GM18520 (cell line): Measurements from ENCODE around the gene ULK1.

ENCODE experiments used
- ATAC-seq: cut with Tn5 transposase; IDR thresholded peaks from one replicate; pipeline ENCODE4 v1.9.1; 2021; ENCODE audit not compliant: unreplicated experiment

ULK1 gene

DNA sequence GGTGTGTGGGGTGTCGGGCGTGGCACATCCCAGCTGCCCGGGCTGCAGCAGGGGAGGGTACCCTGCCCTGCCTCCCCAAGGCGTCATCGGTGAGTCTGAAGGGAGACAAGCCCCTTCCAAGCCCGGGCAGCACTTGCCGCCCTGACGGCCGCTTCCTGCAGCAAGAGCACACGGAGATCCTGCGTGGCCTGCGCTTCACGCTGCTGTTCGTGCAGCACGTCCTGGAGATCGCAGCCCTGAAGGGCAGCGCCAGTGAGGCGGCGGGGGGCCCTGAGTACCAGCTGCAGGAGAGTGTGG lies 24.6 kb downstream of the ULK1 start:
- ATAC-seq: no peak

DNA sequence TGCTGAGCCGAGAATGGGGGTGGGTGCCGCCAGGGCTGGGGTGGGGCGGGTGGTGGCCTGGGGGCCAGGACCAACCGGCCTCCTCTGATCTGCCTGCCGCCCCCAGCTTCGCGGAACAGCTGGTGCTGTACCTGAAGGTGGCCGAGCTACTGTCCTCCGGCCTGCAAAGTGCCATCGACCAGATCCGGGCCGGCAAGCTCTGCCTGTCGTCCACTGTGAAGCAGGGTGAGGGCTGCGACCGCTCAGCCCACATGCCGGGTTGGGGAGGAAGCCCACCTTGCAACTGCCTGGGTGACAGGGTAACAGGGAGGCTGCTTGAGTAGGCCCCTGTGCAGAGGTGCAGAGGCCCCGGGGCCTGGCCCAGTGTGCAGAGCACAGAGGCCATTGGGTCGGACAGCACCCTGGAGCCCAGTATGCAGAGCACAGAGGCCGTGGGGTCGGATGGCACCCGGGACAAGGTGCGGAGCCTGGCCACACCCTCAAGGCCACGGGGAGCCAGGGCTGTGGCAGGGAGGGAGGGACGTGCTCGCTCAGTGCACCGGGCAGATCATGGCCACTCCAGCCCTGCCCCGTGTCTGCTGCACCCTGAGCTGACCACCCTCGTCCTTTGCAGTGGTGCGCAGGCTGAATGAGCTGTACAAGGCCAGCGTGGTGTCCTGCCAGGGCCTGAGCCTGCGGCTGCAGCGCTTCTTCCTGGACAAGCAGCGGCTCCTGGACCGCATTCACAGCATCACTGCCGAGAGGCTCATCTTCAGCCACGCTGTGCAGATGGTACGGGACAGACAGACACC lies 25.1 kb downstream of the ULK1 start:
- ATAC-seq: no peak

DNA sequence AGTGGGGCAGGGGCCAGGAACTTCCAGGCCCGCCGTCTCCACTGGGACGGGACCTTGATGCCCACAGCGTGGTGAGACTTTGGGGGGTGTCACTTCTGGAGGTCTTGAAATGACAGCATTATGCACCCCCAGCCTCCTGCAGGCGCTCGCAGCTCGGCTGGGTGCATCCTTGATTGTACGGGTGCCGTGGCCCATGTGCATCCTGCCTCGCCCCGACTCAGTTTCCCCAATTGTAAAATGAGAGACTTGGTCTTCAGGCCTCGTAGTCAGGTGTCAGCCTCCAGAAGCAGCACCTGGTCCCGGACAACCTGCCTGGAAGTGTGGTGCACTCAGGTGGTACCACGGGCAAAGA lies 25.7 kb downstream of the ULK1 start:
- ATAC-seq: no peak

DNA sequence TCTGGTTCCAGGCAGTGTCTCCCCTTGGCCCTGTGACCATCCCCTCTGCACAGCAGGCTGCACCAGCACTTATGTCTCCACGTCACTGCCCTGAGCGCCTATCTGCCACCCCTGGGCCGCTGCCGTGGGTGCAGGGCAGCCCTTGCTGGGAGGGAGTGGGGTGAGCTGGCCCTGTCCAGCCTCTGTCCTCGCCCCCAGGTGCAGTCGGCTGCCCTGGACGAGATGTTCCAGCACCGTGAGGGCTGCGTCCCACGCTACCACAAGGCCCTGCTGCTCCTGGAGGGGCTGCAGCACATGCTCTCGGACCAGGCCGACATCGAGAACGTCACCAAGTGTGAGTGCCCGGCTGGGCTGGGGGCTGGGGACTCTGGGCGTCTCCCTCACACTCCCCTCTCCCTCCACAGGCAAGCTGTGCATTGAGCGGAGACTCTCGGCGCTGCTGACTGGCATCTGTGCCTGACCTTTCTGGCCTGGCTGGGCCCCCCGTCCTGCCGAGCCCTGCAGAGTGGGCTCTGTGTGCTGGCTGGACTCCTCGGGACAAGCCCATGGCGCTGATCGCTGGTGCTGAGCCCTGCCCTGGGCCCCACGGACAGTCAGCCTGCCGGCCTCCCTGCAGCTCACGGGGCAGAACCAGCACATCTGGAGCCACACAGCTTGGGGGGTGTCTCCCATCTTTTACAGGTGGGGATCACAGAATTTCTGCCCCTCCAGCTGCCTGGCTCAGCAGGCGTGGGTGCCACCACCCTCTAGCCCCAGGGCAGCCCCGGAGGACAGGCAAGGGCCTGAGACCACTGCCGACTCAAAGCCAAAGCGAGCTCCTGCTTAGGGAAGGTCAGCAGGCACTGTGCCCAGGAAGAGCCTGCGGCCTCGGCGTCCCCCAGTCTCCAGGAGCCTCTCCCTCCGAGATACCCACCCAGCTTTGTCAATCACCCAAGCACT lies 26.7 kb downstream of the ULK1 start:
- ATAC-seq: no peak

DNA sequence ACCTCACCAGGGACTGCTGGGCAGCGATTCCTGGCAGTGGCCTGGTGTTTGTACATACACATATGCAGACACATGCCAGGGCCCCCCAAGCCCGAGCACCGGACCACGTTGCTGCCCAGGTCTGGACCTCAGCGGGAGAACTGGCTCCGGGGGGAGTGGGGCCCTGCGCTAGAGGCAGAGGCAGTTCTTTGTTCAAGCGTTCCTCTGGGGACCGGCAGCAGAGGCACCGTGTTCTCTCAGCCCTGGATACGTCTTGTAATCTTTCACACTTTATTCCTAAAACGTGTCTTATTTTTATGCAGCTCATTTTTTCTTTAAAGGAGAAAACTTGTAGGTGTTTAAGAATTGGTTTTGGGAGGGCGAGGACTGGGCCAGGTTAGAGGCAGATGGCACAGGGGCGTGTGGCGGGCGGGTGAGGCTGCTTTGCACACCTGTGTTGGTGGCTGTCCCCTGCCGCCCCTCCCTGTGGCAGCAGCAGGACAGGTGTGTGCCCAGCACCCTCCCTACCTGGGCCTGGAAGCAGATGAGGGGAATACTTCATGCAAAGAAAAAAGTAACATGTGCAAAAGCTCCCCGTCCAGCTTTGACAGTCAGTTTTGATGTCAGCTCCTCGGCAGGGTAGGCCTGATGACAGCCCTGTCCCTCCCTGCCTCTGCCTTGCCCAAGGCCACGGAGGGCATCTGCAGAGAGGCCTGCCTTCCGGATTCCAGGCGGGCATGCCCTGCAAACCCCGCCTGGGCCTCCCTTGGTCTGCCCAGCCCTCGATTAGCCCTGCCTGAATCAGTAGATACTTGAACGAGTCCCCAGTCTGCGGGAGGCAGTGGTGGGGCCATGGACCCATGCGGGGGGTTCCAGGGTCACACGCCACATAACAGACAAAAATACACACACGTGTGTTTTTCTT lies 27.7 kb downstream of the ULK1 start:
- ATAC-seq: no peak

DNA sequence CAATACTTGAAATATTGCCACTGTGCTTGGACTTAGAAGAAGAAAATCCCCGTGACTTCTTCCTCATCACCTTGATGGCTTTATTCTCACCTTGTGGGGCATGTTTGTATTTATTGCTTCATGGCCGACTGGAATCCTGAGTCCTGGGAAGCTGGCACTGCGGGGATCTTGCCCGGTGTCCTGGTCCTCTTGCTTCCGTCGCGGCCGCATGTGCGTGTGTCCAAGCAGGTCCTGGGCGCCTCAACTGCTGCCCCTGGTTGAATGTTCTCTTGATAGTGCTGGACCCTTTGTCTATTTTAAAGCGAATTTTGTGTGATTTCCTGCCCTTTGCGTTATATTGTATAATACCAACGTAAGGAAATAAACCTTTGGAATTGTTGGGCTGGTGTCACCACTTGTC lies 28.4 kb downstream of the ULK1 start:
- no peak for ATAC-seq

DNA sequence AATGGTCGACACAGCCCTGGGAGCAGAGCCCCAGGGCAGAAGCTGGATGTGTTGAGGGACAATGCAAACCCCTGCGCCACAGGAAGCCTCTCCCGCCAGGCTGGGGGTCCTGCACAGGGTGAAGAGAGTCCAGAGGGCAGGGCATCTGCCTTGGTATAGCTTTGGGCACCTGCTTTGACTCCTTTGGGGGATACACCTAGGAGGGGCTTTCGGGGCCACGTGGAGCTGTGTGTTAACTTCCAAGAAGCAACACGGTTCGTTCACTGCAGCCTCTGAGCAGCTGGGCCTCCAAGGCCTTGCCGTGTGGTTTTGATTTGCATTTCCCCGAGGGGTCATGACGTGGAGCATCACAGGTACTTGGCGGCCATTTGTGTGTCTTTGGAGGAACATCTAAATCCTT lies 28.8 kb downstream of the ULK1 start:
- ATAC-seq: peak; percentile 72

DNA sequence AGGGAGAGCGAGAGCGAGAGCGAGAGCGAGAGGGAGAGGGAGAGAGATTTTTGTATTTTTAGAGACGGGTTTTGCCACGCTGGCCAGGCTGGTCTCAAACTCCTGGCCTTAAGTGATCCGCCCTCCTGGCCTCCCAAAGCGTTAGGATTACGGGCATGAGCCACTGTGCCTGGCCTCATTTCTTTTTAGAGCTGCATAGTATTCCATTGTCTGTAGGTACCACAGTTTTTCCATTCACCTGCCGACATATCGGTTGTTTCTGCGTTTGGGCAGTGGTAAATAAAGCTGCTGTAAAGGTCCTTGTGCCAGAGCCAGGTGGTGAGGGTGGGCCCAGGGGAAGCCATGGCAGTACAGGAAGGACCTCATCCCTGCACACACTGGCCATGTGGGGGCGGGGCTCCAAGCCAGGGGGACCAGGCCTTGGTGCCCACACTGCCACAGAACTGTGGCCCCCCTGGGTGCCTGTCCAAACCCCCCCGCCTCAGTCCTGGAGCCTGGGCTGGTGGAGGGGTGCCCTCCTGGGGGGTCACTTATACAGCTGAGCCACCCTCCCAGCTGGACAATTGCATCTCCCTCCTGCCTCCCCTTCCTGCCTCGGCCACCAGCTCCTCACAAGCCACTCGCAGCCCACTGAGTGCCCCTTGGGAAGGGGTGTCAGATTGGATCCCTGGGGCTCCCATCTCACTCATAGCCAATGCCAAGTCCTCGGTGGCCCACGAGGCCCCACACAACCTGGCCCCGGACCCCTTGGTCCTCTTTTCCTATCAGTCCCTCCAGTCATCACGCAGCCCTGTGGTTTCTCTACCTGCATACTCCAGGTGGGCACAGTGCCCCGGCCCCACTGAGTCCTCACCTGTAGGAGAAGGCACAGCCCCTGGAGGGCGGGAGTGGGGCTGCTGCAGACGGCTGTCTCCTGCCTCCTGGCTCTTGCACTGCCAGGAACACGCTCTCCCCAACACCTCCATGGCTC lies 33.0 kb downstream of the ULK1 start:
- no peak for ATAC-seq

DNA sequence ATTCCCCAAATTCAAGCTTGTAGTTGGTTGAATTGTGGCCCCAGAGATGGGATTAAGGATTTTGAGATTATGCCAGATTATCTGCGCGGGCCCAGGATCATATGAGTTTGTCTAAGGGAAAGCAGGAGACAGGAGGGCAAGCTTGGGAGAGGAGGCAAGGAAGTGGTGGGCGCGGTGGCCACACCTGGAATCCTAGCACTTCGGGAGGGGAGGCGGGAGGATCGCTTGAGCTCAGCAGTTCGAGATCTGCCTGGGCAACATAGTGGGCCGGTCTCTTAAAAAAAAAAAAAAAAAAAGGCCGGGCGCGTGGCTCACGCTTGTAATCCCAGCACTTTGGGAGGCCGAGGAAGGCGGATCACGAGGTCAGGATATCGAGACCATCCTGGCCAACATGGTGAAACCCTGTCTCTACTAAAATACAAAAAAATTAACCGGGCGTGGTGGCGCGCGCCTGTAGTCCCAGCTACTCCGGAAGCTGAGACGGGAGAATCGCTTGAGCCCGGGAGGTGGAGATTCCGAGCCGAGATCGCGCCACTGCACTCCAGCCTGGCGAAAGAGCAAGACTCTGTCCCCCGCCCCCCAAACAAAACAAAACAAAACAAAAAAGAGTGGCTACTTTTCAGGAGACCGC lies 33.8 kb downstream of the ULK1 start:
- no peak for ATAC-seq

DNA sequence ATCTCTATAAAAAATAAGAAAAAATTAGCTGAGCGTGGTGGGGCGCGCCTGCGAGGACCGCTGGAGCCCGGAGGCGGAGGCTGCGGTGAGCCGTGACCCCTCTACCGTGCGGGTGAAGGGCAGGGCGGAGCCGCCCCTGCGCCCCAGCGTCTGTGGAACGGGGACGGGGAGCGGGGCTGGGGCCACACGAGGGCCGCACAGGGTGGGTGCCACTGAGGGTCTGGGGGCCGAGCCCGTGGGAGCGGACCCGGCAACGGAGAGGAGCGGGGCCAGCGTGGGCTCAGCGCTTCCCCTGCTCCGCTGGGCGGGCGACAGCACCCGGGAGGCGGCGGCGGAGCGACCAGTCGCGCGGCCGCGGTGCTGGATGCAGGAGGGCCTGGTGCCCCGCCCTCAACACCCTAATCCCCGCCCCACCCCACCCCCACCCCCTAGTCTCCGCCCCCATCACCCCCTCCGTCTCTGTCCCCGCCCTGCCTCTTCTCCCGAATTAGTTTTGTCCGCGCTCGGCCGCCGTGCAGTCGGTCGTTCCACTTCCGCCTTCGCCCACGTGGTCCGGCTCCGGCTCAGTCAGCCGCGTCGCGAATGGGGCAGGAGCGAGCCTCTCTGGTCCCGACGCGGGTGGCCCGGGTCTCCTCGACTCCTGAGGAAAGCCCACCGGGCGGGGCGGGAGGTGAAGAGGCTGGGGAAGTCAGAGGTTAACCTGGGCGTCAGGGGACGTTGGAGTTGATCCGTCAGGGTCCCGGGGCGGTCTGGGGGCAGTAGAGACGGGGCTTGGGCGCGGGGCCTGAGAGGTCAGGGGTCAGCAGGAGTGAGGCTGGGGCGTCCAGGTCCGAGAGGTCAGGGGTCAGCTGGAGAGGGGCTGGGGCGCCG lies 34.5 kb downstream of the ULK1 start, which contains the start of gene PUS1:
PUS1 (plus strand) TSS at position 566 of the 870 bp plus-strand sequence. CDS start 447 bp downstream, outside the sequence.
- ATAC-seq: peak; percentile 57

DNA sequence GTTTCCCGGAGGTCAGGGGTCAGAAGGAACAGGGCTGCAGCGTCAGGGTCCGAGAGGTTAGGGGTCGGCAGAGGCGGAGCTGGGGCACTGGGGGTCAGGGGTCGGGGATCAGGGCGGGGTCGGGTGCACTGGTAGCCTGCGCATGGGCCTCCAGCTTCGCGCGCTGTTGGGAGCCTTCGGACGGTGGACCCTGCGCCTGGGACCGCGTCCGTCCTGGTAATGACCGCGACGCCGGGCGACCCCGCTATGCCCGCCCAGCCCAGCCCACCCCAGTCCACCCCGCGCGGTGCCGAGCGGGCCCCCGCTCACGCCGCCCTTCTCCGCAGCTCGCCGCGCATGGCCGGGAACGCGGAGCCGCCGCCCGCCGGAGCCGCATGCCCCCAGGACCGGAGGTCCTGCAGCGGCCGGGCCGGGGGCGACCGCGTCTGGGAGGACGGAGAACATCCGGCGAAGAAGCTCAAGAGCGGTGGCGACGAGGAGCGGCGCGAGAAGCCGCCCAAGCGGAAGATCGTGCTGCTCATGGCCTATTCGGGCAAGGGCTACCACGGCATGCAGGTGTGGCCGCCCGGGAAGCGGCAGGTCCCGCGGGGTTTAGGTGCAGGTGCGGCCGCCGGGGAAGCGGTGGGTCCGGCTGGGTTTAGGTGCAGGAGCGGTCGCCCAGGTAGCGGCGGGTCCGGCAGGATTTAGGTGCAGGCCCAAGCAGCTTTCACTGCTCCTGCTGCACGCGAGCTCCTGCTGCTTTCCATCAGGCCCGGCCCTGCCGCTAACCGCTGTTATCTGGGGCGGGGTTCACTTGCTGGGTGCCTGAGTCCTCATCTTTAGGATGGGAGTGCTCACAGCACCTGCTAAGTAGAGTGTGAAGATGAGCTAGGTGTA lies 35.4 kb downstream of the ULK1 start:
- no peak for ATAC-seq

DNA sequence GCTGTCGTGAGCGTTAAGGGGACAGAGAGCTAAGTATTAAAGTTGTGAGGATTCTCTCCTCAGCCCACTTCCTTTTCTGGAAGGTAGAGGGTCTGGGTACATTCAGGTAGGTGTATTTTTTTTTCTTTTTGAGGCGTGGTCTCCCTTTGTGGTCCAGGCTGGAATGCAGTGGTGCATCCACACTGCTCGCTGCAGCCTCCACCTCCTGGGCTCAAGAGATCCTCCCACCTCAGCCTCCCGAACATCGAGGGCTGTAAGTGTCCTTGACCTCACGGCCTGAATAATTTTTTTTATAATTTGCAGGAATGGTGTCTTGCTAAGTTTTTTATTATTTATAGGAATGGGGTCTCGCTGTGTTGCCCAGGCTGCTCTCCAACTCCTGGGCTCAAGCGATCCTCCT lies 36.1 kb downstream of the ULK1 start:
- no peak for ATAC-seq

DNA sequence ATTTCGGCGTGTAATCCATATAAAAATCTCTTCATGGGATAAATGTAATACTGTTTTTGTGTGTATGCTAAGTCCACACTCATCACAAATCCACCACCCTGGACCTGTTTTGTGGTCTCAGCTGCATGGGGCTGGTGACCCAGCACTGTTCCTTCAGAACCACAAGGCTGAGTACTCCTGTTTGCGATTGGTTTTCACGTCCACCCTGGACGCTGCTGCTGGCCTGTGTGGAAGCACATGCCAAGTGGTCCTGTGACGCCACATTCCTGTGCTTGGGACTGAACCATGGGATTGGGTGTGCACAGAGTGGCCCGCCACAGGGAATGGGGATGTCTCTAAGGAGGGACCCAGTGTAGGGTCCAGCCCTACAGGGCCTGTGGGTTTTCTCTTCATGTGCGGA lies 39.0 kb downstream of the ULK1 start:
- no peak for ATAC-seq

DNA sequence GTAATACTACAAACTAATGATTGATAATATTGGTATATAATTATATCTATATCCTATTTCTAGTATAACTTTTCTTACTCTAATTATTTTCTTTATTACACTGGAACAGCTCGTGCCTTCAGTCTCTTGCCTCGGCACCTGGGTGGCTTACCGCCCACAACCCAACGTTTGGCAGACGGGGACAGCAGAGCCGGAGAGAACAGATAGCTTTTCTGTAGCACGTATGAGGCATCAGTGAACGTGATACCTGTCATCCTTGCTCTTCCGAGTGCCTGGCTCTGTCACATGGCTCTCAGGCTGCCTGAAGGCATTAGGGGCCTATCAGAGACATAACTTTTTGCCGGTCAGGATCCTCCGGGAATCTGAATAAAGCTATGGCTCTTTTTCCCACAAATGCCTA lies 40.1 kb downstream of the ULK1 start:
- no peak for ATAC-seq

DNA sequence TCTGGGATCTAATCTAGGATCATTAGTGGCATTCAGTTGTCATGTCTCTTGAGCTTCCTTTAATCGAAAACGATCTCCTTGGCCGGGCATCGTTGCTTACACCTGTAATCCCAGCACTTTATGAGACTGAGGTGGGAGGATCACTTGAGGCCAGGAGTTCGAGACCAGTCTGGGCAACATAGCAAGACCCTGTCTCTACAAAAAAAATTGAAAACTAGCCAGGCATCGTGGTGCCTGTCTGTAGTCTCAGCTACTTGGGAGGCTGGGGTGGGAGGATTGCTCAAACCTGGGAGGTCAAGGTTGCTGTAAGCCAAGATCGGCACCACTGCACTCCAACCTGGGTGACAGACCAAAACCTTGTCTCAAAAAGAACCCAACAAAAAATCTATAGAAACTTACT lies 43.7 kb downstream of the ULK1 start:
- ATAC-seq: no peak

DNA sequence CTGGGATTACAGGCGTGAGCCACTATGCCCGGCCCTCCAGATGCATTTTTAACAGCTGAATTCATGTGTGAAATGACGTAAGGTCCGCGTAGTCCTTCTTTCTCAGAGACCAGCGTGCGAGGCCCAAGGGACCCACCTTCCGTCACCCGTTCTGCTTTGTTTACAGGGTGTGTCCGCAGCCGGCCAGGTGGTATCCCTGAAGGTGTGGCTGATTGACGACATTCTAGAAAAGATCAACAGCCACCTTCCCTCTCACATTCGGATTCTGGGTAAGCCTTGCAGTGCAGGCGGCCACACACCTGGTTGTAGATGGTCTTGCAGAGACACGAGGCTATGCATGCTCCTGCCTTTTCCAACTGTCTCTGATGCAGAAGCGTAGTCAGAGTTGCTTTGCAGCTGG lies 44.6 kb downstream of the ULK1 start:
- no peak for ATAC-seq

DNA sequence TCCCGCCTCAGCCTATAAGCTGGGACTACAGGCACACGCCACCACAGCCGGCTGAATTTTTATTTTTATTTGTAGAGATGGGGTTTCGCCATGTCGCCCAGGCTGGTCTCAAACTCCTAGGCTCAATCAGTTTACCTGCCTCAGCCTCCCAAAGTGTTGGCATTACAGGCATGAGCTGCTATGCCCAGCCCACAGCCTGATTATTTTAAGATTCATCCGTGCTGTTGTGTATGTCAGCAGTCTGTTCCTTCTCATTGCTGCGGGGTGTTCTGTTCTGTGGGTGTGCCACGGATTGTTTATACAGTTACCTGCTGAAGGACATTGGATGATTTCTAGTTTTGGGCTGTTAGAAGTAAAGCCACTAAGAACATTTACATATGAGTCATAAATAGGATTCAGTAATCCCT lies 45.7 kb downstream of the ULK1 start:
- ATAC-seq: no peak
